ENCODE measurements around the gene ZKSCAN4.

Gene ZKSCAN4

GRCh38 chr6:28277746-28278145 lies 25.7 kb upstream of the ZKSCAN4 start:
- Histone ChIP-seq H3K9me3 (replicated peaks in 1 of 11) (peaks cover 0 to 3% (median under 1%) of the 10 kb centered on the region in 11 experiments; a peak in 6 of 22 replicates), H3K9ac (no peak overlapping the region), H3K27me3 (peaks cover 16 to 32% (median 27%) of the 10 kb centered on the region in 11 experiments), H4K20me1 (no peaks in the 10 kb centered on the region), H3K27ac (no peak overlapping the region), H3K4me3 (no peak overlapping the region), H3K36me3 (peaks cover 45 to 54% (median 50%) of the 10 kb centered on the region in 11 experiments), H3K4me1 (peaks cover 0 to 32% (median 9%) of the 10 kb centered on the region in 10 experiments; a peak in 8 of 20 replicates), H3K4me2 (no peak overlapping the region)
- TF ChIP-seq Cebpa-rat (IDR thresholded peaks at IDR 0.05), result no peak

DNA sequence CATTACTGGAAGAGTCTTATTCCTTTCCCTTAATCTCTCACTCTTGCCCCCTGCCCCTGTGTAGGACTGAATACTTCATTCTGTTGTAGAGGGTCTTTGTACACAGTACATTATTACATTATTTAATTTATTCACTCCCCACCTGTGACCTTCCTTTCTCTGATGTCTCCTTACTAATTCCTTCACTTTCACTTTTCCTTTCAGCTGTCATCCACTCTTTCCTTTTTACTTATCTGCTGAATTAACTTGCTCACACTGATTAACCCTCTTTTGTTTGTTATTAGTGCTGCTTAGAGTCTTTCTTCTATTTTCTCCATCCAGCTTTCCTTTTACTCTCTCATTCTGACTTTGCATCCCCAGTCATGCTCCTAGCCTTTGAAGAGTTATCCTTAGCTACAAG lies 22.8 kb upstream of the ZKSCAN4 start:
- H3K36me3 ChIP-seq, result peaks cover 56 to 69% (median 66%) of the 10 kb centered on the region in 11 experiments
- H3K4me2 ChIP-seq, result no peak overlapping the region
- peaks cover 0 to 24% (median 0%) of the 10 kb centered on the region in 10 experiments; a peak in 6 of 20 replicates for H3K4me1 ChIP-seq
- no peaks in the 10 kb centered on the region for H4K20me1 ChIP-seq
- H3K27me3 ChIP-seq, result peaks cover 0 to 3% (median under 1%) of the 10 kb centered on the region in 11 experiments; a peak in 4 of 22 replicates
- 0 out of 22 replicates have a peak overlapping the region, but pooled peaks of 1 of the 11 experiments have one; percentile 12 for H3K9ac ChIP-seq
- H3K9me3 ChIP-seq (replicated peaks in 1 of 11), result no peaks in the 10 kb centered on the region
- H3K27ac ChIP-seq, result no peak overlapping the region
- no peak overlapping the region for H3K4me3 ChIP-seq
- TF ChIP-seq Cebpa-rat (IDR thresholded peaks at IDR 0.05), result no peak

DNA sequence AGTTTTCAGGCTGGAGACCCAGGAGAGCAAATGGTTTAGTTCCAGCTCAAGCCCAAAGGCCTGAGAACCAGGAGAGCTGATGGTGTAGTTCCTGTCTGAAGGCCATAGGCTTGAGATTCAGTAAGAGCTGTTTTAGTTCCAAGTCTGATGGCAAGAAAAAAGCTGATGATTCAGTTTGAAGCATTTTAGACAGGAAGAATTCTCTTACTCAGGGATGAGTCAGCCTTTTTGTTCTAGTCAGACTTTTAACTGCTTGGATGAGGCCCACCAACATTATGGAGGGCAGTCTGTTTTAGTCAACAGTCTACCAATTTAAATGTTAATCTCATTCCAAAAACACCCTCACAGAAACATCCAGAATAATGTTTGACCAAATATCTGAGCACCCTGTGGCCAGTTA lies 17.4 kb upstream of the ZKSCAN4 start:
- Histone ChIP-seq H3K4me2 (peak overlapping the region in 5 of 11 experiments; percentile 7 to 56 (median 32); a peak in 8 of 22 replicates), H3K9me3 (replicated peaks in 1 of 11) (no peaks in the 10 kb centered on the region), H3K4me3 (no peak overlapping the region), H3K9ac (no peak overlapping the region), H3K4me1 (peaks cover 18 to 53% (median 23%) of the 10 kb centered on the region in 10 experiments), H3K27ac (peak overlapping the region in 2 of 11 experiments; percentile 33 to 39; a peak in 2 of 22 replicates), H4K20me1 (no peaks in the 10 kb centered on the region), H3K36me3 (peaks cover 29 to 36% (median 32%) of the 10 kb centered on the region in 11 experiments), H3K27me3 (no peaks in the 10 kb centered on the region)
- TF ChIP-seq Cebpa-rat (IDR thresholded peaks at IDR 0.05), result no peak

GRCh38 chr6:28267695-28268059 lies 15.6 kb upstream of the ZKSCAN4 start:
- no peak for TF ChIP-seq Cebpa-rat (IDR thresholded peaks at IDR 0.05)
- Histone ChIP-seq H3K36me3 (peaks cover 11 to 18% (median 14%) of the 10 kb centered on the region in 11 experiments), H3K9me3 (replicated peaks in 1 of 11) (no peaks in the 10 kb centered on the region), H3K27me3 (no peaks in the 10 kb centered on the region), H3K9ac (peak overlapping the region; percentile 80 to 90 (median 85)), H3K4me1 (peaks cover 20 to 36% (median 24%) of the 10 kb centered on the region in 10 experiments), H3K4me2 (peak overlapping the region; percentile 75 to 95 (median 87)), H3K27ac (peak overlapping the region; percentile 72 to 88 (median 84); a peak in 19 of 22 replicates), H4K20me1 (no peaks in the 10 kb centered on the region), H3K4me3 (peak overlapping the region; percentile 68 to 82 (median 74))

- TF ChIP-seq Cebpa-rat (IDR thresholded peaks at IDR 0.05), result no peak
- H3K4me1 ChIP-seq, result peaks cover 20 to 36% (median 24%) of the 10 kb centered on the region in 10 experiments
- no peaks in the 10 kb centered on the region for H3K9me3 ChIP-seq (replicated peaks in 1 of 11)
- no peaks in the 10 kb centered on the region for H4K20me1 ChIP-seq
- H3K4me3 ChIP-seq, result peak within 1 kb of the TSS; percentile 68 to 82 (median 74)
- peak within 1 kb of the TSS; percentile 72 to 88 (median 84) for H3K27ac ChIP-seq
- no peaks in the 10 kb centered on the region for H3K27me3 ChIP-seq
- H3K9ac ChIP-seq, result peak within 1 kb of the TSS; percentile 80 to 90 (median 85)
- peaks cover 5 to 13% (median 9%) of the 10 kb centered on the region in 11 experiments for H3K36me3 ChIP-seq
- H3K4me2 ChIP-seq, result peak within 1 kb of the TSS; percentile 75 to 95 (median 87)
These were observed 15.1 kb upstream of the ZKSCAN4 start, which contains the start of gene ZSCAN26 for GRCh38 chr6:28266962-28267694. Gene ZSCAN26 (plus strand): TSS chr6:28267143. CDS start chr6:28271920, 4,777 bp downstream.

DNA sequence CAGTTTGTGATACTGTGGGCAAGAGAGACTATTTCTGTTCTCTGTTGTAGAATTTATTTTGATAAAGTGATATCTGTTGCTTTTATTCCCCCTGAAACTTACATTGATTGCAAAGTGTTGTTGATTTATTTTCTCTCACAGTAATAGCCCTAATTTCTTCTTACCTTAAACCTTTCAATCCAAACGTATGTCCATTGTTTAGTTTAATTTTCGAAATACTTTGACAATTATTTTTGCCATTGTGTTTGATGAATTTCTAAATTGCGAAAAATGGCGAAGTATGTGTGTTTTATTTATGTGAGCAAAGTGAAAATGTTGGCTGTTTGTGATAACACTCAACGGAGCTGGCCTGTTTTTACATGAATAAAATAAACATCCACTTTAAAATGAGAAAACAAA lies 14.5 kb upstream of the ZKSCAN4 start:
- H3K36me3 ChIP-seq, result peaks cover 0 to 7% (median 3%) of the 10 kb centered on the region in 11 experiments; a peak in 9 of 22 replicates
- no peaks in the 10 kb centered on the region for H4K20me1 ChIP-seq
- H3K9me3 ChIP-seq (replicated peaks in 1 of 11), result no peaks in the 10 kb centered on the region
- H3K9ac ChIP-seq, result peak overlapping the region; percentile 80 to 90 (median 85)
- peak overlapping the region; percentile 72 to 88 (median 84) for H3K27ac ChIP-seq
- peak overlapping the region; percentile 68 to 82 (median 74) for H3K4me3 ChIP-seq
- peak overlapping the region; percentile 75 to 95 (median 87) for H3K4me2 ChIP-seq
- no peak for TF ChIP-seq Cebpa-rat (IDR thresholded peaks at IDR 0.05)
- peaks cover 20 to 36% (median 24%) of the 10 kb centered on the region in 10 experiments for H3K4me1 ChIP-seq
- no peaks in the 10 kb centered on the region for H3K27me3 ChIP-seq

DNA sequence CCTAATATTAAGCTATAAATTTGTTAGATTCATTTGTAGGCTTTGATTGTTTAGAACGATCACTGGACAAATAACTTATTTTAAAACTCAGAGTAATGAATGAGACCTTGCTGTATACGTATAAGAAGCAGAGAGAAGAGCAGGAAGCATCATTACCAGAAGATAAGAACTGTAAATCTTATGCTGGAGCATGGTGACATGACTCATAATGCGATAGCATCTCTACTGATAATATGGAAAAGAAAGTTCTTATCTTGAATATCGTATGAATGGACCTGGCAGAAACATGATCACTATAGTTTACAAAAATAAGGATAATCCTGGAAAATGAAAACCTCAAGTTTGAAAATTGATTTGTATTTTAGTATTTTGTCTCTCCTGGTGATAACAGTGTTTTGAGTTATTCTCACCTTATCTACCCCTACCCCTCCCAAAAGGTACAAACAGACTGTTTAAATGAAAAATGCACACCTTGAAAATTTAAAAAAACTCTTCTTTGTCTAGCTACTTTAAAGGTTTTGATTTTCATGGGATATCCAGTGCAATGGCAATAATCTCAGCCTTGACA lies 12.8 kb upstream of the ZKSCAN4 start:
- Histone ChIP-seq H3K4me2 (no peak overlapping the region), H4K20me1 (no peaks in the 10 kb centered on the region), H3K4me1 (peaks cover 21 to 38% (median 31%) of the 10 kb centered on the region in 10 experiments), H3K36me3 (no peaks in the 10 kb centered on the region), H3K4me3 (no peak overlapping the region), H3K9me3 (replicated peaks in 1 of 11) (no peaks in the 10 kb centered on the region), H3K27ac (no peak overlapping the region), H3K9ac (no peak overlapping the region), H3K27me3 (no peaks in the 10 kb centered on the region)
- no peak for TF ChIP-seq Cebpa-rat (IDR thresholded peaks at IDR 0.05)

GRCh38 chr6:28263922-28264321 lies 11.9 kb upstream of the ZKSCAN4 start:
- H3K27me3 ChIP-seq, result no peaks in the 10 kb centered on the region
- H3K4me1 ChIP-seq, result peaks cover 16 to 38% (median 24%) of the 10 kb centered on the region in 10 experiments
- TF ChIP-seq Cebpa-rat (IDR thresholded peaks at IDR 0.05), result no peak
- no peak overlapping the region for H3K4me3 ChIP-seq
- no peak overlapping the region for H3K4me2 ChIP-seq
- H3K9ac ChIP-seq, result no peak overlapping the region
- H4K20me1 ChIP-seq, result no peaks in the 10 kb centered on the region
- no peak overlapping the region for H3K27ac ChIP-seq
- H3K36me3 ChIP-seq, result no peaks in the 10 kb centered on the region
- H3K9me3 ChIP-seq (replicated peaks in 1 of 11), result peaks cover 0 to 7% (median 5%) of the 10 kb centered on the region in 11 experiments; a peak in 11 of 22 replicates

All from BLaER1 treated with 17β-estradiol and CSF1 and Interleukin-3, amounts not matched to agents 10 nM and 100 nM (cell line).